ENCODE measurements around the gene OR2M3. TPM values are rescaled to one million over a fixed set of nuclear protein-coding genes. Genes with fewer than 3 reads are reported as not detected.

The OR2M3 gene
- not detected for polyA plus RNA-seq
- long read RNA-seq, donor 1 = 0 reads
- long read RNA-seq, donor 2 = 0 reads
- long read RNA-seq, donor 3 = 0 reads
- long read RNA-seq, donor 4 = 0 reads
- long read RNA-seq, donor 5 = 0 reads
- long read RNA-seq, donor 6 = 0 reads
- long read RNA-seq, donor 7 = 0 reads
- long read RNA-seq, donor 8 = 0 reads
- long read RNA-seq, donor 9 = 0 reads
- long read RNA-seq, donor 10 = 0 reads
- long read RNA-seq, donor 11 = 0 reads

GRCh38 chr1:248196965-248197364 is at the start of gene OR2M3:
TSS of gene OR2M3 (plus strand) at chr1:248197265. CDS start at chr1:248203068, 5,803 bp downstream.
- 71% methylated on average over 1 of the region's 4 CpGs for WGBS (ENCODE audit: insufficient coverage, low lambda C conversion rate)

GRCh38 chr1:248152056-248152827 is 44.8 kb upstream of the OR2M3 start:
- no peaks in the 10 kb centered on the region for H3K9me3 ChIP-seq (ENCODE audit: control insufficient read depth, low read depth, low read length)
- no CpG with 5 or more reads among the region's 6 CpGs for WGBS (ENCODE audit: insufficient coverage, low lambda C conversion rate)

More at GRCh38 chr1:248196965-248197364, at the start of gene OR2M3:
- no peak for DNase-seq
- Histone ChIP-seq H3K9me3 (ENCODE audit: control insufficient read depth, low read depth, low read length) (peaks cover 3% of the 10 kb centered on the region), H3K27me3 (ENCODE audit: control insufficient read depth, insufficient read depth, low read length) (no peaks in the 10 kb centered on the region), H3K4me1 (ENCODE audit: control insufficient read depth, insufficient read depth, low read length) (no peaks in the 10 kb centered on the region), H3K4me3 (ENCODE audit: low read length) (no peak within 1 kb of the TSS), H3K27ac (ENCODE audit: low read length) (no peak within 1 kb of the TSS), H3K36me3 (ENCODE audit: control insufficient read depth, insufficient read depth, low read length) (no peaks in the 10 kb centered on the region)

GRCh38 chr1:248155927-248156326 is 41.1 kb upstream of the OR2M3 start:
- no peaks in the 10 kb centered on the region for H3K9me3 ChIP-seq (ENCODE audit: control insufficient read depth, low read depth, low read length)
- no peak overlapping the region for H3K4me3 ChIP-seq (ENCODE audit: low read length)
- no peaks in the 10 kb centered on the region for H3K4me1 ChIP-seq (ENCODE audit: control insufficient read depth, insufficient read depth, low read length)
- H3K27me3 ChIP-seq (ENCODE audit: control insufficient read depth, insufficient read depth, low read length) = no peaks in the 10 kb centered on the region
- no peak overlapping the region for H3K27ac ChIP-seq (ENCODE audit: low read length)
- no peak for DNase-seq
- no CpG with 5 or more reads among the region's 1 CpG for WGBS (ENCODE audit: insufficient coverage, low lambda C conversion rate)
- H3K36me3 ChIP-seq (ENCODE audit: control insufficient read depth, insufficient read depth, low read length) = no peaks in the 10 kb centered on the region

More at GRCh38 chr1:248152056-248152827, 44.8 kb upstream of the OR2M3 start:
- no peak overlapping the region for H3K4me3 ChIP-seq (ENCODE audit: low read length)
- no peaks in the 10 kb centered on the region for H3K27me3 ChIP-seq (ENCODE audit: control insufficient read depth, insufficient read depth, low read length)
- no peaks in the 10 kb centered on the region for H3K36me3 ChIP-seq (ENCODE audit: control insufficient read depth, insufficient read depth, low read length)
- H3K27ac ChIP-seq (ENCODE audit: low read length) = no peak overlapping the region
- H3K4me1 ChIP-seq (ENCODE audit: control insufficient read depth, insufficient read depth, low read length) = no peaks in the 10 kb centered on the region
- DNase-seq = no peak

GRCh38 chr1:248158758-248159157 is 38.3 kb upstream of the OR2M3 start:
- 86% methylated on average over 2 of the region's 4 CpGs for WGBS (ENCODE audit: insufficient coverage, low lambda C conversion rate)
- H3K27me3 ChIP-seq (ENCODE audit: control insufficient read depth, insufficient read depth, low read length) = no peaks in the 10 kb centered on the region
- H3K36me3 ChIP-seq (ENCODE audit: control insufficient read depth, insufficient read depth, low read length) = no peaks in the 10 kb centered on the region
- H3K27ac ChIP-seq (ENCODE audit: low read length) = no peak overlapping the region
- no peaks in the 10 kb centered on the region for H3K4me1 ChIP-seq (ENCODE audit: control insufficient read depth, insufficient read depth, low read length)
- no peak overlapping the region for H3K4me3 ChIP-seq (ENCODE audit: low read length)
- no peak for DNase-seq
- peaks cover under 1% of the 10 kb centered on the region for H3K9me3 ChIP-seq (ENCODE audit: control insufficient read depth, low read depth, low read length)

- no peaks in the 10 kb centered on the region for H3K4me1 ChIP-seq (ENCODE audit: control insufficient read depth, insufficient read depth, low read length)
- no peak for DNase-seq
- H3K4me3 ChIP-seq (ENCODE audit: low read length) = no peak overlapping the region
- WGBS (ENCODE audit: insufficient coverage, low lambda C conversion rate) = no CpG with 5 or more reads among the region's 12 CpGs
- H3K36me3 ChIP-seq (ENCODE audit: control insufficient read depth, insufficient read depth, low read length) = no peaks in the 10 kb centered on the region
- no peaks in the 10 kb centered on the region for H3K27me3 ChIP-seq (ENCODE audit: control insufficient read depth, insufficient read depth, low read length)
- H3K9me3 ChIP-seq (ENCODE audit: control insufficient read depth, low read depth, low read length) = peaks cover 19% of the 10 kb centered on the region
- H3K27ac ChIP-seq (ENCODE audit: low read length) = no peak overlapping the region
Measured at GRCh38 chr1:248164031-248164430, 33.0 kb upstream of the OR2M3 start.

GRCh38 chr1:248165186-248165585 is 31.9 kb upstream of the OR2M3 start:
- WGBS (ENCODE audit: insufficient coverage, low lambda C conversion rate) = no CpG with 5 or more reads among the region's 14 CpGs

GRCh38 chr1:248174521-248174920 is 22.5 kb upstream of the OR2M3 start, which contains the start of gene OR2M2:
TSS of gene OR2M2 (plus strand) at chr1:248174821. CDS start at chr1:248179986, 5,165 bp downstream.
- Histone ChIP-seq H3K36me3 (ENCODE audit: control insufficient read depth, insufficient read depth, low read length) (no peaks in the 10 kb centered on the region), H3K27ac (ENCODE audit: low read length) (no peak within 1 kb of the TSS), H3K4me1 (ENCODE audit: control insufficient read depth, insufficient read depth, low read length) (no peaks in the 10 kb centered on the region), H3K9me3 (ENCODE audit: control insufficient read depth, low read depth, low read length) (no peaks in the 10 kb centered on the region), H3K27me3 (ENCODE audit: control insufficient read depth, insufficient read depth, low read length) (no peaks in the 10 kb centered on the region), H3K4me3 (ENCODE audit: low read length) (no peak within 1 kb of the TSS)
- no peak for DNase-seq

More at GRCh38 chr1:248165186-248165585, 31.9 kb upstream of the OR2M3 start:
- no peaks in the 10 kb centered on the region for H3K36me3 ChIP-seq (ENCODE audit: control insufficient read depth, insufficient read depth, low read length)
- no peaks in the 10 kb centered on the region for H3K27me3 ChIP-seq (ENCODE audit: control insufficient read depth, insufficient read depth, low read length)
- no peak overlapping the region for H3K27ac ChIP-seq (ENCODE audit: low read length)
- peaks cover 19% of the 10 kb centered on the region for H3K9me3 ChIP-seq (ENCODE audit: control insufficient read depth, low read depth, low read length)
- no peak overlapping the region for H3K4me3 ChIP-seq (ENCODE audit: low read length)
- H3K4me1 ChIP-seq (ENCODE audit: control insufficient read depth, insufficient read depth, low read length) = no peaks in the 10 kb centered on the region
- DNase-seq = no peak

- no peak overlapping the region for H3K4me3 ChIP-seq (ENCODE audit: low read length)
- H3K27ac ChIP-seq (ENCODE audit: low read length) = no peak overlapping the region
- DNase-seq = no peak
- H3K36me3 ChIP-seq (ENCODE audit: control insufficient read depth, insufficient read depth, low read length) = no peaks in the 10 kb centered on the region
- H3K4me1 ChIP-seq (ENCODE audit: control insufficient read depth, insufficient read depth, low read length) = no peaks in the 10 kb centered on the region
- H3K9me3 ChIP-seq (ENCODE audit: control insufficient read depth, low read depth, low read length) = no peaks in the 10 kb centered on the region
- 75% methylated on average over 5 of the region's 7 CpGs for WGBS (ENCODE audit: insufficient coverage, low lambda C conversion rate)
- H3K27me3 ChIP-seq (ENCODE audit: control insufficient read depth, insufficient read depth, low read length) = no peaks in the 10 kb centered on the region
Measured at GRCh38 chr1:248183996-248184395, 13.1 kb upstream of the OR2M3 start.

- DNase-seq = no peak
- no peaks in the 10 kb centered on the region for H3K9me3 ChIP-seq (ENCODE audit: control insufficient read depth, low read depth, low read length)
- no CpG with 5 or more reads among the region's 3 CpGs for WGBS (ENCODE audit: insufficient coverage, low lambda C conversion rate)
- no peak overlapping the region for H3K27ac ChIP-seq (ENCODE audit: low read length)
- no peaks in the 10 kb centered on the region for H3K27me3 ChIP-seq (ENCODE audit: control insufficient read depth, insufficient read depth, low read length)
- no peak overlapping the region for H3K4me3 ChIP-seq (ENCODE audit: low read length)
- H3K36me3 ChIP-seq (ENCODE audit: control insufficient read depth, insufficient read depth, low read length) = no peaks in the 10 kb centered on the region
- H3K4me1 ChIP-seq (ENCODE audit: control insufficient read depth, insufficient read depth, low read length) = no peaks in the 10 kb centered on the region
Measured at GRCh38 chr1:248187363-248187762, 9.7 kb upstream of the OR2M3 start.

- Histone ChIP-seq H3K9me3 (ENCODE audit: control insufficient read depth, low read depth, low read length) (no peaks in the 10 kb centered on the region), H3K27ac (ENCODE audit: low read length) (no peak overlapping the region), H3K4me3 (ENCODE audit: low read length) (no peak overlapping the region), H3K4me1 (ENCODE audit: control insufficient read depth, insufficient read depth, low read length) (no peaks in the 10 kb centered on the region), H3K36me3 (ENCODE audit: control insufficient read depth, insufficient read depth, low read length) (no peaks in the 10 kb centered on the region), H3K27me3 (ENCODE audit: control insufficient read depth, insufficient read depth, low read length) (no peaks in the 10 kb centered on the region)
- DNase-seq = no peak
- WGBS (ENCODE audit: insufficient coverage, low lambda C conversion rate) = no CpG with 5 or more reads among the region's 11 CpGs
Measured at GRCh38 chr1:248189026-248189425, 8.0 kb upstream of the OR2M3 start.
